WTC11 (cell line): ENCODE results near the gene DHDH.
"Not testable (repeated sequence)": the region's sequence is repeated elsewhere in the genome, so short reads cannot be mapped to it uniquely, and the experiment has no call there.

Experiments
- GABPB1 ChIP-seq: sonication (generic); formaldehyde crosslinking; IDR thresholded peaks from 2 replicates; pipeline ENCODE4 v1.8.1; 2023; ENCODE audit warnings: mild to moderate bottlenecking, missing genetic modification reagents
- MYBL2 ChIP-seq: sonication (generic); formaldehyde crosslinking; IDR thresholded peaks from 2 replicates; pipeline ENCODE4 v1.8.1; 2023; ENCODE audit warnings: mild to moderate bottlenecking, moderate library complexity, missing genetic modification reagents
- RELA ChIP-seq: sonication (generic); formaldehyde crosslinking; IDR thresholded peaks from 2 replicates; pipeline ENCODE4 v1.8.1; 2022; ENCODE audit warnings: missing genetic modification reagents, mild to moderate bottlenecking, borderline replicate concordance
- SMAD3 ChIP-seq: sonication (generic); formaldehyde crosslinking; IDR thresholded peaks from 2 replicates; pipeline ENCODE4 v1.8.0; 2022; ENCODE audit warnings: missing genetic modification reagents, mild to moderate bottlenecking, borderline replicate concordance
- TP53 ChIP-seq: sonication (generic); formaldehyde crosslinking; IDR thresholded peaks from 2 replicates; pipeline ENCODE4 v1.8.1; 2023; ENCODE audit warnings: mild to moderate bottlenecking, missing genetic modification reagents
- ZNF232 ChIP-seq: sonication (generic); formaldehyde crosslinking; IDR thresholded peaks from 2 replicates; pipeline ENCODE4 v1.8.0; 2022; ENCODE audit warnings: mild to moderate bottlenecking, missing genetic modification reagents
- ZNF671 ChIP-seq: fragments of 250-450 bp; sonication (Bioruptor Pico); IDR thresholded peaks from 2 replicates; pipeline ENCODE4 v1.8.0; 2021; ENCODE audit warnings: mild to moderate bottlenecking
- TF ChIP-seq, protein P1 (sequence below): fragments of 250-450 bp; sonication (Bioruptor Pico); IDR thresholded peaks from 2 replicates; pipeline ENCODE4 v1.9.0; 2021; ENCODE audit warnings: mild to moderate bottlenecking, borderline replicate concordance
- TF ChIP-seq, protein P2 (sequence below): sonication (generic); formaldehyde crosslinking; IDR thresholded peaks from 2 replicates; pipeline ENCODE4 v1.8.1; 2022; ENCODE audit warnings: missing genetic modification reagents, borderline replicate concordance
- TF ChIP-seq, protein P3 (sequence below): sonication (generic); formaldehyde crosslinking; IDR thresholded peaks from 2 replicates; pipeline ENCODE4 v1.8.0; 2022; ENCODE audit warnings: missing genetic modification reagents
- TF ChIP-seq, protein P4 (sequence below): fragments of 200-600 bp; IDR thresholded peaks from 2 replicates; pipeline ENCODE4 v1.8.0; 2022; ENCODE audit warnings: antibody characterized with exemption
- TF ChIP-seq, protein P5 (sequence below): sonication (generic); formaldehyde crosslinking; IDR thresholded peaks from 2 replicates; pipeline ENCODE4 v1.8.0; 2022; ENCODE audit warnings: mild to moderate bottlenecking, missing genetic modification reagents
- TF ChIP-seq, protein P6 (sequence below): sonication (generic); formaldehyde crosslinking; IDR thresholded peaks from 2 replicates; pipeline ENCODE4 v1.8.1; 2023; ENCODE audit warnings: mild to moderate bottlenecking, missing genetic modification reagents, moderate library complexity
- TF ChIP-seq, protein P7 (sequence below): sonication (generic); formaldehyde crosslinking; conservative IDR thresholded peaks from 2 replicates; pipeline ENCODE4 v1.8.1; 2022; ENCODE audit warnings: mild to moderate bottlenecking, missing genetic modification reagents

DNA sequence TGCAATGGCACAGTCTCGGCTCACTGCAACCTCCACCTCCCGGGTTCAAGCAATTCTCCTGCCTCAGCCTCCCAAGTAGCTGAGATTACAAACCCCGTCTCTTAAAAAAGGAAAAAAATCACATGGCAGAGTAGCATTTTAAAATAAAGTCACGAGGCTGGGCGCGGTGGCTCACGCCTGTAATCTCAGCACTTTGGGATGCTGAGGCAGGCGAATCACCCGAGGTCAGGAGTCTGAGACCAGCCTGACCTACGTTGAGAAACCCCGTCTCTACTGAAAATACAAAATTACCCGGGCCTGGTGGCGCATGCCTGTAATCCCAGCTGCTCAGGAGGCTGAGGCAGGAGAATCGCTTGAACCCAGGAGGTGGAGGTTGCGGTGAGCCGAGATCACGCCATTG lies 5.8 kb upstream of the DHDH start:
- TF ChIP-seq MYBL2 (CRISPR knock-in tag); GABPB1 (CRISPR knock-in tag); RELA (CRISPR knock-in tag); TP53; ZNF671; ZNF232 (CRISPR knock-in tag); SMAD3 (CRISPR knock-in tag): not testable (repeated sequence)
- TF ChIP-seq, protein P1, sequence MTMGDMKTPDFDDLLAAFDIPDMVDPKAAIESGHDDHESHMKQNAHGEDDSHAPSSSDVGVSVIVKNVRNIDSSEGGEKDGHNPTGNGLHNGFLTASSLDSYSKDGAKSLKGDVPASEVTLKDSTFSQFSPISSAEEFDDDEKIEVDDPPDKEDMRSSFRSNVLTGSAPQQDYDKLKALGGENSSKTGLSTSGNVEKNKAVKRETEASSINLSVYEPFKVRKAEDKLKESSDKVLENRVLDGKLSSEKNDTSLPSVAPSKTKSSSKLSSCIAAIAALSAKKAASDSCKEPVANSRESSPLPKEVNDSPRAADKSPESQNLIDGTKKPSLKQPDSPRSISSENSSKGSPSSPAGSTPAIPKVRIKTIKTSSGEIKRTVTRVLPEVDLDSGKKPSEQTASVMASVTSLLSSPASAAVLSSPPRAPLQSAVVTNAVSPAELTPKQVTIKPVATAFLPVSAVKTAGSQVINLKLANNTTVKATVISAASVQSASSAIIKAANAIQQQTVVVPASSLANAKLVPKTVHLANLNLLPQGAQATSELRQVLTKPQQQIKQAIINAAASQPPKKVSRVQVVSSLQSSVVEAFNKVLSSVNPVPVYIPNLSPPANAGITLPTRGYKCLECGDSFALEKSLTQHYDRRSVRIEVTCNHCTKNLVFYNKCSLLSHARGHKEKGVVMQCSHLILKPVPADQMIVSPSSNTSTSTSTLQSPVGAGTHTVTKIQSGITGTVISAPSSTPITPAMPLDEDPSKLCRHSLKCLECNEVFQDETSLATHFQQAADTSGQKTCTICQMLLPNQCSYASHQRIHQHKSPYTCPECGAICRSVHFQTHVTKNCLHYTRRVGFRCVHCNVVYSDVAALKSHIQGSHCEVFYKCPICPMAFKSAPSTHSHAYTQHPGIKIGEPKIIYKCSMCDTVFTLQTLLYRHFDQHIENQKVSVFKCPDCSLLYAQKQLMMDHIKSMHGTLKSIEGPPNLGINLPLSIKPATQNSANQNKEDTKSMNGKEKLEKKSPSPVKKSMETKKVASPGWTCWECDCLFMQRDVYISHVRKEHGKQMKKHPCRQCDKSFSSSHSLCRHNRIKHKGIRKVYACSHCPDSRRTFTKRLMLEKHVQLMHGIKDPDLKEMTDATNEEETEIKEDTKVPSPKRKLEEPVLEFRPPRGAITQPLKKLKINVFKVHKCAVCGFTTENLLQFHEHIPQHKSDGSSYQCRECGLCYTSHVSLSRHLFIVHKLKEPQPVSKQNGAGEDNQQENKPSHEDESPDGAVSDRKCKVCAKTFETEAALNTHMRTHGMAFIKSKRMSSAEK (CRISPR knock-in tag): not testable (repeated sequence)
- TF ChIP-seq, protein P2, sequence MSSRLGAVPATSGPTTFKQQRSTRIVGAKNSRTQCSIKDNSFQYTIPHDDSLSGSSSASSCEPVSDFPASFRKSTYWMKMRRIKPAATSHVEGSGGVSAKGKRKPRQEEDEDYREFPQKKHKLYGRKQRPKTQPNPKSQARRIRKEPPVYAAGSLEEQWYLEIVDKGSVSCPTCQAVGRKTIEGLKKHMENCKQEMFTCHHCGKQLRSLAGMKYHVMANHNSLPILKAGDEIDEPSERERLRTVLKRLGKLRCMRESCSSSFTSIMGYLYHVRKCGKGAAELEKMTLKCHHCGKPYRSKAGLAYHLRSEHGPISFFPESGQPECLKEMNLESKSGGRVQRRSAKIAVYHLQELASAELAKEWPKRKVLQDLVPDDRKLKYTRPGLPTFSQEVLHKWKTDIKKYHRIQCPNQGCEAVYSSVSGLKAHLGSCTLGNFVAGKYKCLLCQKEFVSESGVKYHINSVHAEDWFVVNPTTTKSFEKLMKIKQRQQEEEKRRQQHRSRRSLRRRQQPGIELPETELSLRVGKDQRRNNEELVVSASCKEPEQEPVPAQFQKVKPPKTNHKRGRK (CRISPR knock-in tag): not testable (repeated sequence)
- TF ChIP-seq, protein P3, sequence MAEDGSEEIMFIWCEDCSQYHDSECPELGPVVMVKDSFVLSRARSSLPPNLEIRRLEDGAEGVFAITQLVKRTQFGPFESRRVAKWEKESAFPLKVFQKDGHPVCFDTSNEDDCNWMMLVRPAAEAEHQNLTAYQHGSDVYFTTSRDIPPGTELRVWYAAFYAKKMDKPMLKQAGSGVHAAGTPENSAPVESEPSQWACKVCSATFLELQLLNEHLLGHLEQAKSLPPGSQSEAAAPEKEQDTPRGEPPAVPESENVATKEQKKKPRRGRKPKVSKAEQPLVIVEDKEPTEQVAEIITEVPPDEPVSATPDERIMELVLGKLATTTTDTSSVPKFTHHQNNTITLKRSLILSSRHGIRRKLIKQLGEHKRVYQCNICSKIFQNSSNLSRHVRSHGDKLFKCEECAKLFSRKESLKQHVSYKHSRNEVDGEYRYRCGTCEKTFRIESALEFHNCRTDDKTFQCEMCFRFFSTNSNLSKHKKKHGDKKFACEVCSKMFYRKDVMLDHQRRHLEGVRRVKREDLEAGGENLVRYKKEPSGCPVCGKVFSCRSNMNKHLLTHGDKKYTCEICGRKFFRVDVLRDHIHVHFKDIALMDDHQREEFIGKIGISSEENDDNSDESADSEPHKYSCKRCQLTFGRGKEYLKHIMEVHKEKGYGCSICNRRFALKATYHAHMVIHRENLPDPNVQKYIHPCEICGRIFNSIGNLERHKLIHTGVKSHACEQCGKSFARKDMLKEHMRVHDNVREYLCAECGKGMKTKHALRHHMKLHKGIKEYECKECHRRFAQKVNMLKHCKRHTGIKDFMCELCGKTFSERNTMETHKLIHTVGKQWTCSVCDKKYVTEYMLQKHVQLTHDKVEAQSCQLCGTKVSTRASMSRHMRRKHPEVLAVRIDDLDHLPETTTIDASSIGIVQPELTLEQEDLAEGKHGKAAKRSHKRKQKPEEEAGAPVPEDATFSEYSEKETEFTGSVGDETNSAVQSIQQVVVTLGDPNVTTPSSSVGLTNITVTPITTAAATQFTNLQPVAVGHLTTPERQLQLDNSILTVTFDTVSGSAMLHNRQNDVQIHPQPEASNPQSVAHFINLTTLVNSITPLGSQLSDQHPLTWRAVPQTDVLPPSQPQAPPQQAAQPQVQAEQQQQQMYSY (CRISPR knock-in tag): not testable (repeated sequence)
- TF ChIP-seq, protein P4, sequence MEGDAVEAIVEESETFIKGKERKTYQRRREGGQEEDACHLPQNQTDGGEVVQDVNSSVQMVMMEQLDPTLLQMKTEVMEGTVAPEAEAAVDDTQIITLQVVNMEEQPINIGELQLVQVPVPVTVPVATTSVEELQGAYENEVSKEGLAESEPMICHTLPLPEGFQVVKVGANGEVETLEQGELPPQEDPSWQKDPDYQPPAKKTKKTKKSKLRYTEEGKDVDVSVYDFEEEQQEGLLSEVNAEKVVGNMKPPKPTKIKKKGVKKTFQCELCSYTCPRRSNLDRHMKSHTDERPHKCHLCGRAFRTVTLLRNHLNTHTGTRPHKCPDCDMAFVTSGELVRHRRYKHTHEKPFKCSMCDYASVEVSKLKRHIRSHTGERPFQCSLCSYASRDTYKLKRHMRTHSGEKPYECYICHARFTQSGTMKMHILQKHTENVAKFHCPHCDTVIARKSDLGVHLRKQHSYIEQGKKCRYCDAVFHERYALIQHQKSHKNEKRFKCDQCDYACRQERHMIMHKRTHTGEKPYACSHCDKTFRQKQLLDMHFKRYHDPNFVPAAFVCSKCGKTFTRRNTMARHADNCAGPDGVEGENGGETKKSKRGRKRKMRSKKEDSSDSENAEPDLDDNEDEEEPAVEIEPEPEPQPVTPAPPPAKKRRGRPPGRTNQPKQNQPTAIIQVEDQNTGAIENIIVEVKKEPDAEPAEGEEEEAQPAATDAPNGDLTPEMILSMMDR: not testable (repeated sequence)
- TF ChIP-seq, protein P5, sequence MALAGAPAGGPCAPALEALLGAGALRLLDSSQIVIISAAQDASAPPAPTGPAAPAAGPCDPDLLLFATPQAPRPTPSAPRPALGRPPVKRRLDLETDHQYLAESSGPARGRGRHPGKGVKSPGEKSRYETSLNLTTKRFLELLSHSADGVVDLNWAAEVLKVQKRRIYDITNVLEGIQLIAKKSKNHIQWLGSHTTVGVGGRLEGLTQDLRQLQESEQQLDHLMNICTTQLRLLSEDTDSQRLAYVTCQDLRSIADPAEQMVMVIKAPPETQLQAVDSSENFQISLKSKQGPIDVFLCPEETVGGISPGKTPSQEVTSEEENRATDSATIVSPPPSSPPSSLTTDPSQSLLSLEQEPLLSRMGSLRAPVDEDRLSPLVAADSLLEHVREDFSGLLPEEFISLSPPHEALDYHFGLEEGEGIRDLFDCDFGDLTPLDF (CRISPR knock-in tag): not testable (repeated sequence)
- TF ChIP-seq, protein P6, sequence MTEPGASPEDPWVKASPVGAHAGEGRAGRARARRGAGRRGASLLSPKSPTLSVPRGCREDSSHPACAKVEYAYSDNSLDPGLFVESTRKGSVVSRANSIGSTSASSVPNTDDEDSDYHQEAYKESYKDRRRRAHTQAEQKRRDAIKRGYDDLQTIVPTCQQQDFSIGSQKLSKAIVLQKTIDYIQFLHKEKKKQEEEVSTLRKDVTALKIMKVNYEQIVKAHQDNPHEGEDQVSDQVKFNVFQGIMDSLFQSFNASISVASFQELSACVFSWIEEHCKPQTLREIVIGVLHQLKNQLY: not testable (repeated sequence)
- TF ChIP-seq, protein P7, sequence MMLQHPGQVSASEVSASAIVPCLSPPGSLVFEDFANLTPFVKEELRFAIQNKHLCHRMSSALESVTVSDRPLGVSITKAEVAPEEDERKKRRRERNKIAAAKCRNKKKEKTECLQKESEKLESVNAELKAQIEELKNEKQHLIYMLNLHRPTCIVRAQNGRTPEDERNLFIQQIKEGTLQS: not testable (repeated sequence)
